ENCODE data around the gene KIF4A. TPM values are rescaled to one million over a fixed set of nuclear protein-coding genes. Genes with fewer than 3 reads are reported as not detected.

The KIF4A gene
- total RNA-seq, 2 donors from 2014 or later: 27.6 to 40.6 TPM

DNA sequence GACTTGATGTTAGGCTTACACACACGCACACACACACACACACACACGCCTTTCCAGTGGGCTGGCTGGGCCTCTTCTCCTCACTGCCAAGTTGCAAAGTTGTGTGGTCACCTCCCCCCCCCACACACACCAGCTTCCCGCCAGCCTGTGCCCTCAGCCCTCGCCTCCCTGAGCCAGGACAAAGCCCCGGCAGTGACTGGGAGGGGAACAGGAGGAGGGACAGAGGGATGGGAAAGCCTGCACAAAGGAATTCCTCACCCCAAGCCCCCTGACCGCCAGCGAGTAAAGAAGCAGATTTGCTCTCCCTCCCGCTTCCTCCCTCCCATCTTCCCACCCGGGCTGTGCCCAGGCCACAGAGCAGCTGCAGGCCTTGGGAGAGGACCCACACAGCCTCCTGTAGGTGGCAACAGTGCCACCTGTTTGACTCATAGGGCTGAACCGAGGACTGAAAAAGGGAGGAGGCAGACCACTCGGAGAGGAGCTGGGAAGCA is 133.0 kb downstream of the KIF4A start, which contains the start of gene GDPD2:
GDPD2 (plus strand) TSS at position 464 of the 491 bp plus-strand sequence. CDS start 1,671 bp downstream, outside the sequence.
- no peak within 1 kb of the TSS for H3K4me3 ChIP-seq (ENCODE audit: low read length)
- peaks cover 2% of the 10 kb centered on the region for H3K4me1 ChIP-seq (ENCODE audit: control insufficient read depth, insufficient read depth, low read length)
- peaks cover 11% of the 10 kb centered on the region for H3K36me3 ChIP-seq (ENCODE audit: control insufficient read depth, insufficient read depth, low read length)
- H3K36me3 Mint-ChIP-seq (ENCODE audit: low read depth): peaks cover 20% of the 10 kb centered on the region
- TF ChIP-seq, protein P1, sequence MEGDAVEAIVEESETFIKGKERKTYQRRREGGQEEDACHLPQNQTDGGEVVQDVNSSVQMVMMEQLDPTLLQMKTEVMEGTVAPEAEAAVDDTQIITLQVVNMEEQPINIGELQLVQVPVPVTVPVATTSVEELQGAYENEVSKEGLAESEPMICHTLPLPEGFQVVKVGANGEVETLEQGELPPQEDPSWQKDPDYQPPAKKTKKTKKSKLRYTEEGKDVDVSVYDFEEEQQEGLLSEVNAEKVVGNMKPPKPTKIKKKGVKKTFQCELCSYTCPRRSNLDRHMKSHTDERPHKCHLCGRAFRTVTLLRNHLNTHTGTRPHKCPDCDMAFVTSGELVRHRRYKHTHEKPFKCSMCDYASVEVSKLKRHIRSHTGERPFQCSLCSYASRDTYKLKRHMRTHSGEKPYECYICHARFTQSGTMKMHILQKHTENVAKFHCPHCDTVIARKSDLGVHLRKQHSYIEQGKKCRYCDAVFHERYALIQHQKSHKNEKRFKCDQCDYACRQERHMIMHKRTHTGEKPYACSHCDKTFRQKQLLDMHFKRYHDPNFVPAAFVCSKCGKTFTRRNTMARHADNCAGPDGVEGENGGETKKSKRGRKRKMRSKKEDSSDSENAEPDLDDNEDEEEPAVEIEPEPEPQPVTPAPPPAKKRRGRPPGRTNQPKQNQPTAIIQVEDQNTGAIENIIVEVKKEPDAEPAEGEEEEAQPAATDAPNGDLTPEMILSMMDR (conservative IDR thresholded peaks at IDR 0.05): peak; percentile 64
- peaks cover 3% of the 10 kb centered on the region for H3K27me3 Mint-ChIP-seq (ENCODE audit: insufficient read depth)
- no peaks in the 10 kb centered on the region for H3K9me3 ChIP-seq (ENCODE audit: control insufficient read depth, low read length)
- H3K9ac ChIP-seq (ENCODE audit: extremely low read depth, low read length, poor library complexity, severe bottlenecking): no peak within 1 kb of the TSS
- peak within 1 kb of the TSS; percentile 78 for H3K27ac ChIP-seq (ENCODE audit: low read depth, low read length)
- WGBS, 2 experiments (ENCODE audit: insufficient coverage in 1 of 2, insufficient read length in 1 of 2): 10% methylated on average over 8 of the region's 11 CpGs; no CpG with 5 or more reads in 1 of the 2 experiments
- peak within 1 kb of the TSS; percentile 15 for H3K27ac Mint-ChIP-seq
- peaks cover 44% of the 10 kb centered on the region for H3K9me3 Mint-ChIP-seq
- H3K4me3 Mint-ChIP-seq: peak within 1 kb of the TSS; percentile 39
- no peaks in the 10 kb centered on the region for H3K27me3 ChIP-seq (ENCODE audit: control insufficient read depth, insufficient read depth, low read length, poor library complexity, severe bottlenecking)
- peaks cover 9% of the 10 kb centered on the region for H3K4me1 Mint-ChIP-seq
- DNase-seq: peak; percentile 90

DNA sequence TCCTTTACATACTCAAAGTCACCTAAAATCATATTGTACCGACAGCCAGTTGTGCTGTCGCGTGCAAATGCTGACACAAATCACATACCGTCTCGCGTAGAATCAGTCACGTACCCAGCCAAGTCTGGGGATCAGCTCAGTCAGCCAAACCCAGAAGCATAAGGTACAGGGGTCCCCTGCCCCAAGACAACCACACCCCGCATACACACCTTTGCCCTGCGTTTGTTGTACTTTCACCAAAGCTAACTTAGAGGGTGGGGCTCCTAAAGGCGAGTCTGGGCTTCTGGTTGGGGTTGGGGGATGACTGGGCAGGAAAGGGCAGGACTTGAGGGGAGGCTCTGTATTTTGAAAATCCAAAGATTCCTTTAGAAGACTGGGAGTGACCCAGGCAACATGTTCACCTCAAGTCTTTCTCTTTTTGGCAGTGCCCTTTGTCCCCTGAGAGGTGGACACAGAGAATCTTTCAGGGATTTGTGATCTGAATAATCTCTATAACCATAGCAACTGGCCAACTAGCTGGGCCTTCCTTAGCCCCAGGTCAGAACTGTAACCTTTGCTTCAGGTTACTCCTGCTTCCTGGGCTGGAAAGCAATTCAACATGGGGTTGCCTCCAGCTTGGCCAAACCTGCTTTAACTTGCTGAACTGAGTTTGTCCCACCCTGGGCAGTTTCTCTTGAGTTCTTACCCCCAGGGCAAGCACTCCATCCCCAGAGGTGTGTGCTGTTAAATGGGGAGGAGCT is 134.2 kb downstream of the KIF4A start:
- H3K27me3 ChIP-seq (ENCODE audit: control insufficient read depth, insufficient read depth, low read length, poor library complexity, severe bottlenecking): no peaks in the 10 kb centered on the region
- peaks cover 9% of the 10 kb centered on the region for H3K4me1 Mint-ChIP-seq
- no peaks in the 10 kb centered on the region for H3K9me3 ChIP-seq (ENCODE audit: control insufficient read depth, low read length)
- H3K9ac ChIP-seq (ENCODE audit: extremely low read depth, low read length, poor library complexity, severe bottlenecking): no peak overlapping the region
- H3K36me3 Mint-ChIP-seq (ENCODE audit: low read depth): peaks cover 15% of the 10 kb centered on the region
- H3K4me3 Mint-ChIP-seq: peak overlapping the region; percentile 39
- H3K36me3 ChIP-seq (ENCODE audit: control insufficient read depth, insufficient read depth, low read length): peaks cover 8% of the 10 kb centered on the region
- H3K4me3 ChIP-seq (ENCODE audit: low read length): no peak overlapping the region
- DNase-seq: no peak
- H3K27ac ChIP-seq (ENCODE audit: low read depth, low read length): no peak overlapping the region
- H3K27me3 Mint-ChIP-seq (ENCODE audit: insufficient read depth): peaks cover 3% of the 10 kb centered on the region
- TF ChIP-seq, protein P1 (conservative IDR thresholded peaks at IDR 0.05): no peak
- peaks cover 2% of the 10 kb centered on the region for H3K4me1 ChIP-seq (ENCODE audit: control insufficient read depth, insufficient read depth, low read length)
- peaks cover 46% of the 10 kb centered on the region for H3K9me3 Mint-ChIP-seq
- 68% methylated on average over 9 of the region's 10 CpGs; no CpG with 5 or more reads in 1 of the 2 experiments for WGBS, 2 experiments (ENCODE audit: insufficient coverage in 1 of 2, insufficient read length in 1 of 2)
- no peak overlapping the region for H3K27ac Mint-ChIP-seq

DNA sequence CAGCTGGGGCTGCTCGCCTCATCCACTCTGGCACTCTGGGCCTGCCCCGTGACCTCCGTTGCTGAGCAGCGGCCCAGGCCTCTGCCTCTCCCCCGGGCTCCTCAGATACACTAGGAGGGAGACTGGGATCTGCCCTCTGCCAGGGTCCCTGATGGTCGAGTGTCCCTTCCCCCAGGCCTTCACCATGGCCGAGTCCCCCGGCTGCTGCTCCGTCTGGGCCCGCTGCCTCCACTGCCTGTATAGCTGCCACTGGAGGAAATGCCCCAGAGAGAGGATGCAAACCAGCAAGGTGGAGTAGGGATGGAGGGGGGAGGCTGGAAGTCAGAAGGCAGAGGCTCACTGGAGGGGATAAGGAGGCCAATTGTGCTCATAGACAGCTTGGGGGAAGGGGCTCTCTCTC is 134.9 kb downstream of the KIF4A start:
- peaks cover 8% of the 10 kb centered on the region for H3K36me3 ChIP-seq (ENCODE audit: control insufficient read depth, insufficient read depth, low read length)
- no peak overlapping the region for H3K27ac ChIP-seq (ENCODE audit: low read depth, low read length)
- no peak overlapping the region for H3K27ac Mint-ChIP-seq
- no peak overlapping the region for H3K4me3 ChIP-seq (ENCODE audit: low read length)
- 74 to 95% methylated on average over 4 to 10 of the region's 10 CpGs for WGBS, 2 experiments (ENCODE audit: insufficient coverage in 1 of 2, insufficient read length in 1 of 2)
- H3K9ac ChIP-seq (ENCODE audit: extremely low read depth, low read length, poor library complexity, severe bottlenecking): no peak overlapping the region
- peaks cover 43% of the 10 kb centered on the region for H3K9me3 Mint-ChIP-seq
- H3K36me3 Mint-ChIP-seq (ENCODE audit: low read depth): peaks cover 10% of the 10 kb centered on the region
- H3K27me3 ChIP-seq (ENCODE audit: control insufficient read depth, insufficient read depth, low read length, poor library complexity, severe bottlenecking): no peaks in the 10 kb centered on the region
- H3K4me1 Mint-ChIP-seq: peaks cover 9% of the 10 kb centered on the region
- H3K9me3 ChIP-seq (ENCODE audit: control insufficient read depth, low read length): no peaks in the 10 kb centered on the region
- H3K4me3 Mint-ChIP-seq: no peak overlapping the region
- peaks cover 2% of the 10 kb centered on the region for H3K4me1 ChIP-seq (ENCODE audit: control insufficient read depth, insufficient read depth, low read length)
- TF ChIP-seq, protein P1 (conservative IDR thresholded peaks at IDR 0.05): no peak
- DNase-seq: no peak
- H3K27me3 Mint-ChIP-seq (ENCODE audit: insufficient read depth): peaks cover 3% of the 10 kb centered on the region
